VCaP (cell line): ENCODE results near the gene CASP10.
A peak's percentile ranks its signal among the peaks of the same experiment; 100 is the strongest.
"Not testable (repeated sequence)": the region's sequence is repeated elsewhere in the genome, so short reads cannot be mapped to it uniquely, and the experiment has no call there.

ENCODE experiments used
- H3K27ac ChIP-seq: fragments of 450-650 bp; 2 replicates; pipeline ENCODE4 v1.5.1; 2017
- TF ChIP-seq, protein P1 (sequence below): fragments of 450-650 bp; conservative IDR thresholded peaks from 2 replicates; pipeline ENCODE4 v1.5.1; 2017; ENCODE audit warnings: mild to moderate bottlenecking, moderate library complexity

Gene CASP10

DNA sequence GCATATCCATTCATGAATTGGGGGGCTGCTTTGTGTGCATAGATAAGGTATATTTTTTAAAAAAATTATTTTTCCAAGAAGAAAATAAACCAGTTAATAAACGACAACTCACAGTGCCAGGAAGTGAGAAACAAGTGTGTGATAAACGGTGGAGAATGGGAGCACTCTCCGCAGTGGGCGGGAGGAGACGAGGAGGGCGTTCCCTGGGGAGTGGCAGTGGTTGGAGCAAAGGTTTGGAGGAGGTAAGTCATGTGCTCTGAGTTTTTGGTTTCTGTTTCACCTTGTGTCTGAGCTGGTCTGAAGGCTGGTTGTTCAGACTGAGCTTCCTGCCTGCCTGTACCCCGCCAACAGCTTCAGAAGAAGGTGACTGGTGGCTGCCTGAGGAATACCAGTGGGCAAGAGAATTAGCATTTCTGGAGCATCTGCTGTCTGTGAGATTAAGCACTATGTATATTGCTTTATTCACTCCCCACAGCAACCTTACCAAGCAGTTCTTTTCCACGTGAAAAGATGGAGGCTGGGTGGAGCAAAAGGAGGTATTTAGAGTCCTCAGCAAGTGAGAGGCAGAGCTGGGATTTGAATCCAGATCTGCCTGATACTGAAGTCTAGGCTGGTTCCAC is 50.4 kb downstream of the CASP10 start:
- TF ChIP-seq, protein P1, sequence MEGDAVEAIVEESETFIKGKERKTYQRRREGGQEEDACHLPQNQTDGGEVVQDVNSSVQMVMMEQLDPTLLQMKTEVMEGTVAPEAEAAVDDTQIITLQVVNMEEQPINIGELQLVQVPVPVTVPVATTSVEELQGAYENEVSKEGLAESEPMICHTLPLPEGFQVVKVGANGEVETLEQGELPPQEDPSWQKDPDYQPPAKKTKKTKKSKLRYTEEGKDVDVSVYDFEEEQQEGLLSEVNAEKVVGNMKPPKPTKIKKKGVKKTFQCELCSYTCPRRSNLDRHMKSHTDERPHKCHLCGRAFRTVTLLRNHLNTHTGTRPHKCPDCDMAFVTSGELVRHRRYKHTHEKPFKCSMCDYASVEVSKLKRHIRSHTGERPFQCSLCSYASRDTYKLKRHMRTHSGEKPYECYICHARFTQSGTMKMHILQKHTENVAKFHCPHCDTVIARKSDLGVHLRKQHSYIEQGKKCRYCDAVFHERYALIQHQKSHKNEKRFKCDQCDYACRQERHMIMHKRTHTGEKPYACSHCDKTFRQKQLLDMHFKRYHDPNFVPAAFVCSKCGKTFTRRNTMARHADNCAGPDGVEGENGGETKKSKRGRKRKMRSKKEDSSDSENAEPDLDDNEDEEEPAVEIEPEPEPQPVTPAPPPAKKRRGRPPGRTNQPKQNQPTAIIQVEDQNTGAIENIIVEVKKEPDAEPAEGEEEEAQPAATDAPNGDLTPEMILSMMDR: no peak
- peak overlapping the region; percentile 76 for H3K27ac ChIP-seq

DNA sequence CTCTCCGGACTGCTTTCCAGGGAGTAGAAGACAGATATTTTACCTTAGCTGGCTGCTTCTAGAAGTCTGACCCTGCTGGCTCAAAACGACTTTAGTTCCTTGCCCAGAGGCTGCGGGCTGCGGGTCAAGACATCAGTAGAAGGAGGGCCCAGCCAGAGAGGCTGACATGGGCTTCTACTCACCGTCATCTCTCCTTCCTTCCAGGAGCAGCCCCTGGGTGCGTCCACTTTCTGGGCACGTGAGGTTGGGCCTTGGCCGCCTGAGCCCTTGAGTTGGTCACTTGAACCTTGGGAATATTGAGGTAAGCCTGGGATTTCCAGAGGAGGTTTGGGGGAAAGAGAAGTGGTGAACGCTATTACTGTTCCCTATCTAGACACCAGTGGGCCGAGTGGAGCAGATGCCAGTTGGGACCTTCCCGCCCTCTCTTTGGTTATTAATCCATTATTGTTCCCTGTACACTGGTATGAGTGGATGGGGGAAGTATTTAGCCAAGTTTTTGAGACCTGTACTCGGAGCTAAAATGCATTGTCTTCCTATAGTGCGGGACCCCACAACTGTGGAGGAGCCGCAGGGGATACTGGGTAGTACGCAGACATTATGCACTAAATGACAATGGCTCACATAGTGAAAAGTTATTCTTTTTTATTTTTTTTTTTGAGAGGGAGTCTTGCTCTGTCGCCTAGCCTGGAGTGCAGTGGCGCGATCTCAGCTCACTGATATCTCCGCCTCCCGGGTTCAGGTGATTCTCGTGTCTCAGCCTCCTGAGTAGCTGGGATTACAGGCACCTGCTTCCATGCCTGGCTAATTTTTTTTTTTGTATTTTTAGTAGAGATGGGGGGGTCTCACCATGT is 51.1 kb downstream of the CASP10 start:
- H3K27ac ChIP-seq: peak overlapping the region; percentile 76
- TF ChIP-seq, protein P1: no peak

DNA sequence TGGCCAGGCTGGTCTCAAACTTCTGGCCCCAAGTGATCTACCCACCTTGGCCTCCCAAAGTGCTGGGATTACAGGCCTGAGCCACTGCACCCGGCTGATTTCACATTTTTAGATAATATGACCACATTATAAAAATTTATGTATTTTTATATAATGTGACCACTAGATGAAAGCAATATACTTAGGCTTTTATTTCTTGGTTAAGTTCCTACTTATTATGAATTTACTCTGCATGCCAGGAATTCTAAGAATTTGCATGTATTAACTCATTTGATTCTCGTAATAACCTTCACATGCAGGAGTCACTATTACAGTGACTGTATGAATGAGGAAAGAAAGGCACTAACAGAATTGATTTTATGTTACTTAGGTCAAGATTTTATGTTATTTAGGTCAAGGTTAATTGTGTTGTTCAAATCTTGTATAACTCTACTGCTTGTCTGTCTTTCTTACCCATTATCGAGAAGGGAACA is 51.8 kb downstream of the CASP10 start:
- TF ChIP-seq, protein P1: no peak
- peak overlapping the region; percentile 76 for H3K27ac ChIP-seq

DNA sequence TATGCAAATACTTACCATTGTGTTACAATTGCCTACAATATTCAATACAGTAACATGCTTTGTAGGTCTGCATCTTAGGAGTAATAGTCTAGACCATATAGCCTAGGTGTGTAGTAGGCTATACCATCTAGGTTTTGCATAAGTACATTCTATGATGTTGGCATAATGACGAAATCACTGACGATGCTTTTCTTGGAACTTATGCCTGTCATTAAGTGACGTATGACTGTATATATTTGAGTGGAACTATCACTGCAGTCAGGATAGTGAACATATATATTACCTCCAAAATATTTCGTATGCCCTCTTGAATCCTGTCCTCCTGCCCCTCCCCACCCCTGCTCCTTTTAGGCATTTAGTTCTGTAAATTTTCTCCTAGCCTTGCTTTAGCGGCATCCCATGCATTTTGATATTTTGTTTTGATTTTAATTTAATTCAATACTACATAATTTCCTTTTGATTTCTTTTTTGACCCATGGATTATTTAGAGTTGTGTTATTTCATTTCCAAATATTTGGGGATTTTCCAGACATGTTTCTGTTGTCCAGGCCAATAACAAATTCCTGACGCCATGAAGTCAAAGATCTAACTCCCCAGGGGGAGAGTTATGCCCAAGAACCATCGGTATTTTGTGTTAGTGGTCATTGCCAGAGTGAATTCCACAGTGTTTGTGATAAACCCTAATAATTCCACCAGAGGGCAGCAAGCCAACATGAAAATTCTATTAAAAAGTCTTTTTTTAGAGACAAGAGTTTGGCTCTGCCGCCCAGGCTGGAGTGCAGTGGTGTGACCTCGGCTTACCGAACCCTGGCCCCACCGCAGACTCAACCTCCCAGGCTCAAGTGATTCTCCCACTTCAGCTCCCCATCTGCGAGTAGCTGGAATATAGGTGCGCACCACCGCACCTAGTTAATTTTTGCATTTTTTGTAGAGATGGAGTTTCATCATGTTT is 53.2 kb downstream of the CASP10 start:
- H3K27ac ChIP-seq: peak overlapping the region; percentile 11; the same call in 1 of the 2 replicates

DNA sequence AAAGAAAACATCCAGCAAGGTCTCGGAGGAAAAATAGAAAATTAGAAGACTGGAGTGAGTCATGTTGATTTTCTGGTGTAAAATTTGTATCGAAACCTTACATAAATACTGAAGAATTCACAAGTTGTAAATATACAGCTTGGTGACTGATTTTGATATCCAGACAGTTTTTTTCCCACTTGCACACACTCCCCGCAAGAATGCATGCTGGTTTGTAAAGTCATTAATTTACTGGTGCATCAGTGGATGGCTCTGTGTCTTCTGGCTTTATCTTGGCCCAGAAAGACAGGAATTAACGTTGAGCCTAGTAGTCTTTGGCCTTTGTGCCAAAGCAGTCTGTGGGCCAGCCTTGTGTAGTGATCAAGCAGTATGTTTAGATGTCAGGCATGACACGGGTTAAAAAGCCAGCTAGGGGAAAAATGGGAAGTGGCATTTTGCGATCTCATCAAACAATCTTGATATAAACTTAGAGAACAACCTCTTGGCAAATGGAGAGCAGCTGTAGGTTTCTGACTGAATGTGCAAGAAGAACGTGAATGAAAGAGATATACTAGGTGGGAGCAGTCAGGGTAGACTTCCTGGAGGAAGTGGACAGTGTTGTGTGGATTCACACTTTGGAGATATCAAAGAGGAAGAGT is 54.7 kb downstream of the CASP10 start:
- TF ChIP-seq, protein P1: no peak
- H3K27ac ChIP-seq: no peak overlapping the region

More for the DNA sequence above, 53.2 kb downstream of the CASP10 start:
- TF ChIP-seq, protein P1: peak; percentile 78

DNA sequence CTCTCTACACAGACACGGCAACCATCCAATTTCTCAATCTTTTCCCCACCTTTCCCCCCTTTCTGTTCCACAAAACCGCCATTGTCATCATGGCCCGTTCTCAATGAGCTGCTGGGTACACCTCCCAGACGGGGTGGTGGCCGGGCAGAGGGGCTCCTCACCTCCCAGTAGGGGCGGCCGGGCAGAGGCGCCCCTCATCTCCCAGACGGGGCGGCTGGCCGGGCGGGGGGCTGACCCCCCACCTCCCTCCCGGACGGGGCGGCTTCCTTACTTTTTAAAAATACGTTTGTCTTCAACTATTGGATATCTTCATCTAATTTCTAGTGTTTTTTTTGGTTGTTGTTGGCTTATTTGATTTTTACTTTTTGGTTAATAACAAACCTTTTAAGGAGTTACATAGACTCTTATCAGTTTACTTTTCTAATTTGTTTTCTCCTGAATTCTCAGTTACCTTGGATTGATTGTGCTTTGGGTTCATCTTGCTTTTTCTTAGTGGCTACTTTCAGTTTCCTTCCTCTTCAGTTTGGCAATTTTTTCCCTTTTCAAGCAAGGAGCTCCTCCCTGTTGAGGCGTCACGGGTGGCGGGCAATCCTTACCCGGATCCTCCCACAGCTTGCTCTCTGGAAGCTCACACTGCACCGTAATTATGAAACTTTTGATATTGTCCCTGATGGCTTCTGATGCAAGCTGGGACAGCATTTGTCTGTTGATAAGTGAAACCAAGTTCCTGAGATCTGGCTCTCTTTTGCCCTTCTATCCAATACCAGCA is 56.4 kb downstream of the CASP10 start:
- H3K27ac ChIP-seq: not testable (repeated sequence)
